Endothelial cell of umbilical vein (primary cell): ENCODE measurements around the gene GPNMB. TPM values are rescaled to one million over a fixed set of nuclear protein-coding genes. Genes with fewer than 3 reads are reported as not detected.

Experiments used
- BruUV-seq: library from RNA; stranded (reverse); fragments of 400-500 nt; replicated peaks from 2 replicates; lab custom pipeline; 2021; lab: Mats Ljungman, UMichigan
- CTCF ChIA-PET: fragments of 300-600, 350-600 bp; sonication (Branson Sonifier 250); formaldehyde crosslinking; loops from one replicate; lab custom pipeline; 2021; ENCODE audit warnings: antibody characterized with exemption, inconsistent platforms; lab: Charles Lee
- POLR2A ChIA-PET: fragments of 300-600, 350-600 bp; sonication (Branson Sonifier 250); formaldehyde crosslinking; loops from one replicate; lab custom pipeline; 2021; ENCODE audit warnings: antibody characterized with exemption, inconsistent platforms; lab: Charles Lee
- DNase-seq: peaks from one replicate; pipeline ENCODE4 v3.0.0-alpha.2; 2011; ENCODE audit warnings: low read depth, low spot score
- FAIRE-seq: peaks from 2 replicates; lab custom pipeline; 2011; peaks lifted over from hg19 to GRCh38; lab: Jason Lieb, UNC
- H2AFZ ChIP-seq: 2 replicates; pipeline ENCODE4 v1.6.0; 2012; ENCODE audit warnings: low read depth, low read length, control low read depth, inconsistent platforms
- H3K27ac ChIP-seq: 2 replicates; pipeline ENCODE4 v1.5.1; 2011; ENCODE audit warnings: low read depth, mild to moderate bottlenecking, control low read depth, low read length, moderate library complexity; ENCODE audit not compliant: insufficient read depth
- H3K27me3 ChIP-seq, 2 experiments: 2 replicates each; pipeline versions ENCODE4 v1.6.0 to v1.6.1; 2011; ENCODE audit warnings: low read length in 2 of 2, mixed read lengths in 1 of 2; ENCODE audit not compliant: control insufficient read depth in 2 of 2, insufficient read depth in 2 of 2
- H3K36me3 ChIP-seq, 2 experiments: 2 replicates in 1 of 2; 3 replicates in 1 of 2; pipeline ENCODE4 v1.5.1; 2011; ENCODE audit warnings: low read length in 2 of 2, mild to moderate bottlenecking in 1 of 2, moderate library complexity in 1 of 2; ENCODE audit not compliant: control insufficient read depth in 2 of 2, insufficient read depth in 2 of 2; ENCODE audit errors: extremely low read depth in 1 of 2
- H3K4me1 ChIP-seq: 3 replicates; pipeline ENCODE4 v1.5.1; 2011; ENCODE audit warnings: mild to moderate bottlenecking, low read length; ENCODE audit not compliant: control insufficient read depth, insufficient read depth; ENCODE audit errors: extremely low read depth
- H3K4me2 ChIP-seq: 2 replicates; pipeline ENCODE4 v1.6.1; 2011; ENCODE audit warnings: low read length, control low read depth, mixed read lengths; ENCODE audit not compliant: insufficient read depth
- H3K4me3 ChIP-seq, 3 experiments: fragments of 200-600 bp in 1 of 3; sonication (generic), shearing (Covaris generic) in 1 of 3; replicated peaks in 1 of 3; 2 replicates each; pipeline ENCODE4 v1.5.1; 2011 to 2016; ENCODE audit warnings: control low read depth in 3 of 3, low read length in 3 of 3, mild to moderate bottlenecking in 2 of 3, inconsistent platforms in 1 of 3, low read depth in 1 of 3, moderate library complexity in 1 of 3; ENCODE audit not compliant: insufficient read depth in 1 of 3
- H3K79me2 ChIP-seq: 2 replicates; pipeline ENCODE4 v1.6.0; 2012; ENCODE audit warnings: low read length, inconsistent platforms; ENCODE audit not compliant: control insufficient read depth, insufficient read depth
- H3K9ac ChIP-seq: replicated peaks from 2 replicates; pipeline ENCODE3; 2011; ENCODE audit warnings: low read length, control low read depth; ENCODE audit not compliant: insufficient read depth; ENCODE audit errors: extremely low read depth
- H3K9me1 ChIP-seq: replicated peaks from 3 replicates; pipeline ENCODE4 v1.6.0; 2011; ENCODE audit warnings: mild to moderate bottlenecking, low read length; ENCODE audit not compliant: control insufficient read depth, insufficient read depth; ENCODE audit errors: extremely low read depth
- H3K9me3 ChIP-seq: replicated peaks from 2 replicates; pipeline ENCODE4 v1.5.1; 2012; ENCODE audit warnings: low read length, inconsistent platforms; ENCODE audit not compliant: control insufficient read depth, insufficient read depth
- H4K20me1 ChIP-seq: replicated peaks from 2 replicates; pipeline ENCODE3; 2011; ENCODE audit warnings: mild to moderate bottlenecking, low read length; ENCODE audit not compliant: control insufficient read depth, insufficient read depth; ENCODE audit errors: extremely low read depth
- CTCF ChIP-seq, 2 donors: IDR thresholded peaks; 1 replicate in 1 of 2; 2 replicates in 1 of 2; pipeline ENCODE4 v1.5.1; 2011; ENCODE audit warnings: low read length in 2 of 2, mild to moderate bottlenecking in 2 of 2, moderate library complexity in 2 of 2, control low read depth in 1 of 2, inconsistent platforms in 1 of 2, low read depth in 1 of 2; ENCODE audit not compliant: insufficient read depth in 1 of 2; ENCODE audit errors: extremely low read depth in 1 of 2
- EZH2 ChIP-seq: IDR thresholded peaks from 2 replicates; pipeline ENCODE4 v1.6.1; 2012; ENCODE audit warnings: borderline replicate concordance, low read depth, mild to moderate bottlenecking, moderate library complexity, low read length, inconsistent platforms; ENCODE audit not compliant: severe bottlenecking
- FOS ChIP-seq: IDR thresholded peaks from 2 replicates; pipeline ENCODE4 v1.6.1; 2011; ENCODE audit warnings: mild to moderate bottlenecking, low read length, moderate library complexity, borderline replicate concordance; ENCODE audit not compliant: insufficient read depth
- GATA2 ChIP-seq: IDR thresholded peaks from 2 replicates; pipeline ENCODE4 v1.7.0; 2011; ENCODE audit warnings: low read depth, mild to moderate bottlenecking, moderate library complexity, mixed read lengths, low read length; ENCODE audit not compliant: insufficient read length, insufficient read depth
- JUN ChIP-seq: IDR thresholded peaks from 2 replicates; pipeline ENCODE4 v1.6.1; 2011; ENCODE audit warnings: borderline replicate concordance, low read depth; ENCODE audit not compliant: insufficient read length, insufficient read depth
- MAX ChIP-seq: IDR thresholded peaks from 2 replicates; pipeline ENCODE4 v1.6.1; 2011; ENCODE audit not compliant: insufficient read depth, insufficient read length
- MYC ChIP-seq: IDR thresholded peaks from one replicate; pipeline ENCODE4 v1.6.1; 2011; ENCODE audit warnings: mild to moderate bottlenecking, low read depth, low read length
- POLR2A ChIP-seq: IDR thresholded peaks from 2 replicates; pipeline ENCODE4 v1.6.1; 2012; ENCODE audit warnings: low read depth, mild to moderate bottlenecking, control low read depth, low read length
- POLR2AphosphoS5 ChIP-seq: IDR thresholded peaks from 2 replicates; pipeline ENCODE4 v1.6.1; 2012; ENCODE audit warnings: low read depth, mild to moderate bottlenecking, control low read depth, low read length, moderate library complexity; ENCODE audit not compliant: insufficient read depth
- dilution Hi-C: fragments of 300-500 bp; cut with MboI; formaldehyde crosslinking; loops from one replicate; pipeline ENCODE4 v1.15.0; 2019; ENCODE audit warnings: low sequenced_read_pairs; ENCODE audit not compliant: extremely low pct_ligation_motif_present
- intact Hi-C: fragments of 100-400 bp; cut with micrococcal nuclease; formaldehyde crosslinking; loops from one replicate; pipeline ENCODE4 v1.10.0; 2022
- polyA plus RNA-seq, 4 experiments: library from polyadenylated mRNA; depleted of rRNA in 3 of 4; stranded (reverse) in 3 of 4; unstranded in 1 of 4; fragments of >200 nt; gene quantifications; 2 replicates each; pipeline versions ENCODE4 v1.2.1 to v1.2.3, GENCODE V29; 2011 to 2012; ENCODE audit warnings: missing spikeins in 1 of 4
- total RNA-seq: library from RNA; stranded (reverse); gene quantifications from 2 replicates; pipeline ENCODE4 v1.2.3, GENCODE V29; 2021

The GPNMB gene
- total and polyA plus RNA-seq, 2 donors (not counting 3 experiments of a cell fraction or from before 2014, with no cell fraction given) = 0.29 to 0.33 TPM

GRCh38 chr7:23237000-23237399 lies 9.6 kb upstream of the GPNMB start:
- Histone ChIP-seq H3K36me3 (no peaks in the 10 kb centered on the region), H2AFZ (no peak overlapping the region), H3K27me3 (peaks cover 0 to 8% of the 10 kb centered on the region in 2 experiments), H3K9ac (no peak overlapping the region), H3K9me1 (no peaks in the 10 kb centered on the region), H4K20me1 (no peaks in the 10 kb centered on the region), H3K4me3 (no peak overlapping the region), H3K79me2 (no peaks in the 10 kb centered on the region), H3K9me3 (no peaks in the 10 kb centered on the region), H3K4me1 (no peaks in the 10 kb centered on the region), H3K27ac (no peak overlapping the region), H3K4me2 (no peak overlapping the region)
- DNase-seq = no peak
- dilution Hi-C loops (no loop called here), intact Hi-C loops (no loop called here)
- no peak for FAIRE-seq
- ChIA-PET CTCF (no interaction called here), POLR2A (no interaction called here)
- TF ChIP-seq POLR2A (no peak), MAX (no peak)
- BruUV-seq = no TSS peak

GRCh38 chr7:23238983-23239652 lies 7.5 kb upstream of the GPNMB start:
- DNase-seq = no peak
- intact Hi-C loops (no loop called here), dilution Hi-C loops (no loop called here)
- Histone ChIP-seq H3K9me1 (no peaks in the 10 kb centered on the region), H4K20me1 (no peaks in the 10 kb centered on the region), H3K9me3 (no peaks in the 10 kb centered on the region), H3K27me3 (peaks cover 0 to 11% of the 10 kb centered on the region in 2 experiments), H2AFZ (no peak overlapping the region), H3K9ac (no peak overlapping the region), H3K4me2 (no peak overlapping the region), H3K79me2 (no peaks in the 10 kb centered on the region), H3K4me1 (no peaks in the 10 kb centered on the region), H3K36me3 (no peaks in the 10 kb centered on the region), H3K4me3 (no peak overlapping the region), H3K27ac (no peak overlapping the region)
- CTCF ChIA-PET = interaction anchor here (0.6 to 2.5 kb wide), 2 partner anchors 11 to 15 kb away, joined by 3 to 10 read pairs; no protein-coding TSS in a partner anchor
- BruUV-seq = no TSS peak
- POLR2A ChIA-PET = no interaction called here
- FAIRE-seq = no peak
- TF ChIP-seq CTCF (IDR thresholded peaks at IDR 0.05; ENCODE audit: extremely low read depth in 1 of 2, insufficient read depth in 1 of 2, low read depth in 1 of 2, low read length in 2 of 2) (no peak), FOS (no peak), EZH2 (no peak), MYC (no peak), JUN (no peak), POLR2AphosphoS5 (no peak), MAX (no peak), POLR2A (no peak), GATA2 (no peak)
